ENCODE data around the gene MMP2. TPM values are rescaled to one million over a fixed set of nuclear protein-coding genes. Genes with fewer than 3 reads are reported as not detected.
A peak's percentile ranks its signal among the peaks of the same experiment; 100 is the strongest.

The MMP2 gene
- total and polyA plus RNA-seq, 9 donors = 102 to 629 (median 300) TPM

DNA sequence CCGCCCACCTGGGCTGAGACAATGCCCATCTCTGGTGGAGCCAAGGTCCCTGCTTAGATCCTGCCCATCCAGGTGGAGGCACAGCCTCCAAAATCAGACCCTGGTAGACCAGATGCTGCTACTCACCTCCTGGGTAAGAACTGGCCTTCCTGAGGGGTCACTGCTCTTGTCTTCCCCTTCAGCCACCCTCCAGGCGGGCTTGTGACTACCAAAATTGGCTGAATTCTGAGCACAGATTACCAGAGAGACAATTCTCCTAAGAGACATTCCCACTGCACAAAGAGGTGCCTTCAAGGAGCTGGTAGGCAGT, 10.9 kb downstream of the MMP2 start:
- intact Hi-C loops (cut with DNase I) = no loop called here
- Histone ChIP-seq H3K27ac (no peak overlapping the region), H3K27me3 (no peaks in the 10 kb centered on the region), H3K9me3 (no peaks in the 10 kb centered on the region), H3K36me3 (no peaks in the 10 kb centered on the region), H3K4me3 (no peak overlapping the region), H3K4me1 (ENCODE audit: insufficient read depth) (no peaks in the 10 kb centered on the region)
- 97 to 100% (median 97%) methylated on average over 2 of the region's 2 CpGs for whole genome bisulfite sequencing, 3 donors
- no peak for TF ChIP-seq EP300 (IDR thresholded peaks at IDR 0.05)
- TF ChIP-seq, protein P1, sequence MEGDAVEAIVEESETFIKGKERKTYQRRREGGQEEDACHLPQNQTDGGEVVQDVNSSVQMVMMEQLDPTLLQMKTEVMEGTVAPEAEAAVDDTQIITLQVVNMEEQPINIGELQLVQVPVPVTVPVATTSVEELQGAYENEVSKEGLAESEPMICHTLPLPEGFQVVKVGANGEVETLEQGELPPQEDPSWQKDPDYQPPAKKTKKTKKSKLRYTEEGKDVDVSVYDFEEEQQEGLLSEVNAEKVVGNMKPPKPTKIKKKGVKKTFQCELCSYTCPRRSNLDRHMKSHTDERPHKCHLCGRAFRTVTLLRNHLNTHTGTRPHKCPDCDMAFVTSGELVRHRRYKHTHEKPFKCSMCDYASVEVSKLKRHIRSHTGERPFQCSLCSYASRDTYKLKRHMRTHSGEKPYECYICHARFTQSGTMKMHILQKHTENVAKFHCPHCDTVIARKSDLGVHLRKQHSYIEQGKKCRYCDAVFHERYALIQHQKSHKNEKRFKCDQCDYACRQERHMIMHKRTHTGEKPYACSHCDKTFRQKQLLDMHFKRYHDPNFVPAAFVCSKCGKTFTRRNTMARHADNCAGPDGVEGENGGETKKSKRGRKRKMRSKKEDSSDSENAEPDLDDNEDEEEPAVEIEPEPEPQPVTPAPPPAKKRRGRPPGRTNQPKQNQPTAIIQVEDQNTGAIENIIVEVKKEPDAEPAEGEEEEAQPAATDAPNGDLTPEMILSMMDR (IDR thresholded peaks at IDR 0.05) = no peak
- TF ChIP-seq POLR2A (IDR thresholded peaks at IDR 0.05) = no peak
- no peak for DNase-seq

DNA sequence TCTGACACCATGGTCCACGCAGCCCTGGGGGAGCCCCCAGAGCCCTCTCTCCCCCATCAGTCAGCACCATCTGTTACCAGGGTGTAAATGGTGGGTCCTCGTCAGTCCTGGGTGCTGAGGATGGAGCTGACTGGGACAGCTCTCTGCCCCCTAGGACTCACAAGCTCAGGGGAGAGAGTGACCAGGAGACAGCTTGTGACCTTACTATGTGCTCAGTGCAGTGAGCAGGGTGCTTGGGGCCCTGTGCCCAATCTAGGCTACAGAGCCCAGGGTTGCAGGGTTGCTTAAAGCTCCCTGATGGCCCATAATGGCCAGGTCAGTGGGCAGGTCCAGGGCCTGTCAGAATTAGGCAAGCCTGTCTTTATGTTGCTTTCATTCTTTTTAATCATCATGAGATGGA, 11.3 kb downstream of the MMP2 start:
- WGBS, 3 donors = 91 to 98% (median 95%) methylated on average over 2 of the region's 2 CpGs
- H3K36me3 ChIP-seq = no peaks in the 10 kb centered on the region
- no peaks in the 10 kb centered on the region for H3K4me1 ChIP-seq (ENCODE audit: insufficient read depth)

DNA sequence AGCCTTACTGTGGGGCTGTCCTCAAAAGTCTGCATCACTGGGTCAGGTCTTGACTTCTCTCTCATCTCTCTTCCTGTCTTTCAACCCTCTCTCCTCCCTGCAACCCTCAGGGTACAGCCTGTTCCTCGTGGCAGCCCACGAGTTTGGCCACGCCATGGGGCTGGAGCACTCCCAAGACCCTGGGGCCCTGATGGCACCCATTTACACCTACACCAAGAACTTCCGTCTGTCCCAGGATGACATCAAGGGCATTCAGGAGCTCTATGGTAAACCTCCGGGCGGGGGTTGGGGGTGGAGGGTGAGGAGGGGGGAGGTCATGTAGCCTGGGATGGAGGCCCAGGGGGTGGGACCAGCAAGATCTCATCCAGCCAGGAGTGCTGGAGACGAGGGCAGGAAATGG, 12.7 kb downstream of the MMP2 start:
- 35 to 59% (median 47%) methylated on average over 7 of the region's 7 CpGs for WGBS, 3 donors

More for the DNA sequence above, 11.3 kb downstream of the MMP2 start:
- H3K4me3 ChIP-seq = no peak overlapping the region
- no peaks in the 10 kb centered on the region for H3K9me3 ChIP-seq
- DNase-seq = peak in 1 of 5 donors; percentile 3
- no peaks in the 10 kb centered on the region for H3K27me3 ChIP-seq
- no peak for TF ChIP-seq POLR2A (IDR thresholded peaks at IDR 0.05)
- no peak for TF ChIP-seq EP300 (IDR thresholded peaks at IDR 0.05)
- TF ChIP-seq, protein P1 (IDR thresholded peaks at IDR 0.05) = no peak
- no peak overlapping the region for H3K27ac ChIP-seq
- intact Hi-C loops (cut with DNase I) = no loop called here

DNA sequence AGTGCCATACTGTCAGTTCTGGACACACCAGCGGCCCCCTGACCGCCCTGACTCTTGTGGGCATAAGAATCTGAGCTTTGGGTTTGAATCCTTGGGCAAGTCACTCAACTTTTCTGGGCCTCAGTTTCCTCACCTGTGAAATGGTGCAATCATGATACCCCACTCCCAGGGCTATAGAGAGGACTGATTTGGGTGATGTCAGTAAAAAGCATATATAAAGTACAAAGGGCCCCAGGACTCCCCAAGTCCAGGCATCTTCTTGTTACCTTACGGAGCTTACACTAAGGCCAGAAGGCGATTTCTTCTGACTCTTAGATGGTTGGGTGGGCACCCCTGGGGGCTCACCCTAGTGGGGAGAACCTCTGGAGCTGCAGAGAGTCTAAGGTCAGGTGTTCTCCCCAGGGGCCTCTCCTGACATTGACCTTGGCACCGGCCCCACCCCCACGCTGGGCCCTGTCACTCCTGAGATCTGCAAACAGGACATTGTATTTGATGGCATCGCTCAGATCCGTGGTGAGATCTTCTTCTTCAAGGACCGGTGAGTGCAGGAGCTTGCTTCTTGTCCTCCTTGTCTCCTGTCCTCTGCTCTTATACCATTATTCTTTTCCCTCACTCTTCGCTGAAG, 13.9 kb downstream of the MMP2 start:
- Histone ChIP-seq H3K27me3 (no peaks in the 10 kb centered on the region), H3K4me1 (ENCODE audit: insufficient read depth) (no peaks in the 10 kb centered on the region), H3K36me3 (no peaks in the 10 kb centered on the region), H3K9me3 (no peaks in the 10 kb centered on the region), H3K4me3 (no peak overlapping the region), H3K27ac (no peak overlapping the region)
- no peak for TF ChIP-seq EP300 (IDR thresholded peaks at IDR 0.05)
- TF ChIP-seq POLR2A (IDR thresholded peaks at IDR 0.05) = no peak
- TF ChIP-seq, protein P1 (IDR thresholded peaks at IDR 0.05) = no peak
- peak in 2 of 5 donors; percentile 5 to 15 for DNase-seq
- 82 to 91% (median 83%) methylated on average over 10 of the region's 10 CpGs for WGBS, 3 donors
- intact Hi-C loops (cut with DNase I) = no loop called here

More for the DNA sequence above, 12.7 kb downstream of the MMP2 start:
- no peaks in the 10 kb centered on the region for H3K27me3 ChIP-seq
- peak in 2 of 5 donors; percentile 38 to 74 for DNase-seq
- TF ChIP-seq EP300 (IDR thresholded peaks at IDR 0.05) = no peak
- no peak for TF ChIP-seq POLR2A (IDR thresholded peaks at IDR 0.05)
- TF ChIP-seq, protein P1 (IDR thresholded peaks at IDR 0.05) = no peak
- no peaks in the 10 kb centered on the region for H3K36me3 ChIP-seq
- H3K4me3 ChIP-seq = no peak overlapping the region
- H3K4me1 ChIP-seq (ENCODE audit: insufficient read depth) = no peaks in the 10 kb centered on the region
- H3K9me3 ChIP-seq = no peaks in the 10 kb centered on the region
- no peak overlapping the region for H3K27ac ChIP-seq
- intact Hi-C loops (cut with DNase I) = no loop called here

Data from ovary (tissue), 9 donors.